ENCODE measurements around the gene UTP3.
"Not testable (repeated sequence)": the region's sequence is repeated elsewhere in the genome, so short reads cannot be mapped to it uniquely, and the experiment has no call there.

The UTP3 gene

GRCh38 chr4:70687821-70688794, at the start of gene UTP3:
UTP3 (plus strand) TSS chr4:70688532; CDS start chr4:70688678, 146 bp downstream.
- peak; percentile 97 for ATAC-seq

GRCh38 chr4:70640192-70640591, 48.1 kb upstream of the UTP3 start:
- ATAC-seq, result peak; percentile 61
- no peak for DNase-seq

More at GRCh38 chr4:70687821-70688794, at the start of gene UTP3:
- peak; percentile 95 for DNase-seq

- DNase-seq, ATAC-seq: not testable (repeated sequence)
Observed at GRCh38 chr4:70650741-70651140, 37.6 kb upstream of the UTP3 start.

- DNase-seq, result no peak
- ATAC-seq, result no peak
Observed at GRCh38 chr4:70651864-70652506, 36.3 kb upstream of the UTP3 start.

GRCh38 chr4:70654605-70655011, 33.7 kb upstream of the UTP3 start:
- ATAC-seq (no peak), DNase-seq (no peak)

GRCh38 chr4:70657326-70657725, 31.0 kb upstream of the UTP3 start:
- ATAC-seq (no peak), DNase-seq (no peak)

GRCh38 chr4:70658418-70658817, 29.9 kb upstream of the UTP3 start:
- no peak for ATAC-seq
- no peak for DNase-seq

- ATAC-seq (no peak), DNase-seq (no peak)
Observed at GRCh38 chr4:70660106-70660505, 28.2 kb upstream of the UTP3 start.

- DNase-seq, result not testable (repeated sequence)
- peak; percentile 71 for ATAC-seq
Observed at GRCh38 chr4:70661309-70661922, 26.9 kb upstream of the UTP3 start.

GRCh38 chr4:70666369-70666768, 22.0 kb upstream of the UTP3 start, which contains the start of gene JCHAIN:
JCHAIN (minus strand) TSS chr4:70666508; CDS start chr4:70666490, 18 bp downstream.
- ATAC-seq, result no peak

GRCh38 chr4:70667740-70668535, 20.4 kb upstream of the UTP3 start:
- no peak for DNase-seq
- ATAC-seq, result no peak

More at GRCh38 chr4:70666369-70666768, 22.0 kb upstream of the UTP3 start, which contains the start of gene JCHAIN:
- DNase-seq, result no peak

- ATAC-seq (no peak), DNase-seq (no peak)
Observed at GRCh38 chr4:70670332-70671014, 17.9 kb upstream of the UTP3 start.

GRCh38 chr4:70671091-70671490, 17.2 kb upstream of the UTP3 start:
- no peak for DNase-seq
- ATAC-seq, result no peak

- DNase-seq (no peak), ATAC-seq (no peak)
Observed at GRCh38 chr4:70674191-70674590, 14.1 kb upstream of the UTP3 start.

GRCh38 chr4:70674731-70675130, 13.6 kb upstream of the UTP3 start:
- no peak for DNase-seq

GRCh38 chr4:70676554-70677090, 11.7 kb upstream of the UTP3 start:
- DNase-seq, result no peak
- no peak for ATAC-seq

More at GRCh38 chr4:70674731-70675130, 13.6 kb upstream of the UTP3 start:
- no peak for ATAC-seq

GRCh38 chr4:70678383-70678999, 9.8 kb upstream of the UTP3 start:
- ATAC-seq (no peak), DNase-seq (no peak)

GRCh38 chr4:70680934-70681333, 7.4 kb upstream of the UTP3 start:
- ATAC-seq (no peak), DNase-seq (no peak)

- DNase-seq (no peak), ATAC-seq (no peak)
Observed at GRCh38 chr4:70681704-70682103, 6.6 kb upstream of the UTP3 start.

GRCh38 chr4:70682142-70682541, 6.2 kb upstream of the UTP3 start:
- ATAC-seq, DNase-seq: not testable (repeated sequence)
